Motor neuron (in vitro differentiated cells): Measurements from ENCODE around the gene TGFBR1. TPM values are rescaled to one million over a fixed set of nuclear protein-coding genes. Genes with fewer than 3 reads are reported as not detected.

Experiments
- ATAC-seq, 8 experiments: fragments of 200-7000 bp; cut with Tn5 transposase; replicated peaks in 6 of 8; 2 replicates each; pipeline ENCODE4 v1.8.0; 2021; ENCODE audit warnings: mild to moderate bottlenecking in 8 of 8, moderate library complexity in 8 of 8
- H3K27ac ChIP-seq, 2 donors: fragments of 250-450 bp; sonication (Bioruptor Pico); 2 replicates each; pipeline ENCODE4 v1.9.0; 2021; ENCODE audit warnings: antibody characterized with exemption in 2 of 2, mild to moderate bottlenecking in 2 of 2, moderate library complexity in 1 of 2
- H3K4me1 ChIP-seq, 2 donors: fragments of 250-450 bp; sonication (Bioruptor Pico); replicated peaks in 1 of 2; 2 replicates each; pipeline ENCODE4 v1.6.1; 2021; ENCODE audit warnings: antibody characterized with exemption in 2 of 2, mild to moderate bottlenecking in 2 of 2, moderate library complexity in 1 of 2
- H3K4me3 ChIP-seq, 5 donors: fragments of 250-450 bp; sonication (Bioruptor Pico); 2 replicates each; pipeline ENCODE4 v1.9.0; 2021; ENCODE audit warnings: antibody characterized with exemption in 5 of 5, mild to moderate bottlenecking in 5 of 5, moderate library complexity in 4 of 5
- WGBS, 10 experiments: fragments of 450-650 bp; shearing (Covaris generic); methylation state at CpG; one replicate each; pipeline ENCODE4 v1.0.0; 2022; 5-methylcytosine and 5-hydroxymethylcytosine counted together
- in situ Hi-C, 9 experiments: fragments of 400-800 bp; cut with MboI; loops; one replicate each; pipeline ENCODE4 v1.15.0; 2021; ENCODE audit warnings: low sequenced_read_pairs in 9 of 9, low pct_unique_long_range_greater_than_20kb in 2 of 9; ENCODE audit not compliant: unreplicated experiment in 9 of 9
- total RNA-seq, 8 experiments: library from RNA; unstranded; fragments of 300-600 nt; gene quantifications; 2 replicates each; pipeline versions ENCODE4 v1.2.3 to v1.2.4, GENCODE V29; 2022

TGFBR1 gene
- 10 to 100 TPM; 15.7 to 71.7 (median 33.8) TPM for total RNA-seq

DNA sequence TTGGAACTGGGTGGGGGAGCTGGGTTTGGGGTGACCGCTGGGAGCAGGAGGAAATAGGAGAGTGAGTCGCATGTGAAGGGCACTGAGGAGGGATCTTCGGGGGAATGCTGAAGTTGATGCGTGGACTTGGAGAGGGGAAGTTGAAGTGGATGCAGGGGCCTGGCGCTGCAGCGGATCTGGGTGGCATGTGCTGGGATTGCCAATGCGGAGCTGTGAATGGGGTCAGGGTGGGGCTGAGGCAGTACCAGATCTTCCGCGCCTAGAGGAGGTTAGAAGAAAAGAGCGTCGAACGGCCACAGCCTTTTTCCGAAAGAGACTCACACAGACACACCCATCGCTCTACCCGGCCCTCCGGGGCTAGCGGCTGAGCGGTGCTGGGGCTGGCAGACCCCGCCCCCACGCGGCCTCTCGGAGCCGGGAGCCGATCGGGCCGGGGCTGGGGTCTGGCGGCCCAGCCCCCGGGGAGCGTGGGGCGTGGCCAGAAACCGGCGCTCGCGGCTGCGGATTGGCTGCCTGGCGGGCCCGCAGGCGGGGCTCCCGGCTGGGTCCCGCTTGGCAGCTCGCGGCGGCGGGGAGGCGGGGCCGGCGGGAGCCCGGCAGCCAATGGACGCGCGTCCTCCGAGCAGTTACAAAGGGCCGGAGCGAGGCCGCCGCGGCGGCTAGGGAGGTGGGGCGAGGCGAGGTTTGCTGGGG lies at the start of gene TGFBR1:
Gene TGFBR1, plus strand, starts transcription at position 655 of the 693 bp plus-strand sequence. CDS start 93 bp downstream, outside the sequence.
- peak within 1 kb of the TSS; percentile 62 to 95 (median 77) for H3K4me3 ChIP-seq
- peak; percentile 78 to 95 (median 92) for ATAC-seq
- in situ Hi-C loops: loop anchor here in 1 of 9 experiments (25.0 kb wide), 1 partner anchor 267 kb away; no protein-coding TSS in a partner anchor
- WGBS, 10 experiments: 6% methylated on average over 7 of the region's 60 CpGs; no CpG with 5 or more reads in 9 of the 10 experiments
- H3K4me1 ChIP-seq: peaks cover 9 to 20% of the 10 kb centered on the region in 2 donors
- peak within 1 kb of the TSS; percentile 90 to 93 for H3K27ac ChIP-seq

DNA sequence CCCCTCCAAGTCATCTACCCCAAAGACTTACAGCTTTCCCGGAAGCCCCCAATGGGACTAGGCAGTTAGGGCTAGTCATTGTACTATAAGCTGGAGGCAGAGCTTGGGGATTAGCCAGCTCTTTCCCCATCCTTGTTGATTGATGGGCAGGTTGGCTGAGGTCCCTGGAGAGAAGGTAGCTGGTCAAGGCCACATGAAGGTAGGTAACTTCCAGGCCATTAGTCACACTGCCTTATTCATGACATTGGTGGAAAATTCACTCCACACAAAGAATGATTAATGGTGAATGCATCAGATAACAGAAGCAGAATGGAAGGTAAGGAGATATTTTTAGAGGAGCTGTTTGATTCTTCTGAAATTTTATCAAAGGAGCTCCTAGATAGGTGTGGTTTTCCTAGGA lies 49.5 kb upstream of the TGFBR1 start:
- WGBS, 10 experiments: 83 to 100% (median 100%) methylated on average over 1 of the region's 1 CpG; no CpG with 5 or more reads in 7 of the 10 experiments
- in situ Hi-C loops: no loop called here
- H3K27ac ChIP-seq: no peak overlapping the region
- ATAC-seq: no peak
- no peak overlapping the region for H3K4me3 ChIP-seq
- H3K4me1 ChIP-seq: no peaks in the 10 kb centered on the region

DNA sequence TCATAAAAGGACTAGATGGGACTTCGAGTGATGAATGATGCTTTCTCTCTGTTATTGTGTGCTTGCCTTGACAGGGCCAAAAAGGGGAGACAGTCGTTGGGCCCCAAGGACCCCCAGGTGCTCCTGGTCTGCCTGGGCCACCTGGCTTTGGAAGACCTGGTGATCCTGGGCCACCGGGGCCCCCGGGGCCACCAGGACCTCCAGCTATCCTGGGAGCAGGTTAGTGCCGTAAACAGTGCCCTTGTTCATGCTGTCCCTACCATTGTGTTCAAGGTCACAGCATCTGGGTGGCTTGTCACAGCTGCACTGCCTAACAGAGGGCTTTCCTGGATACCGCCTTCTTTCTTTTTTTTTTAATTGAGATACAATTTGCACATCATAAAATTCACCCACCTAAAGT lies 48.7 kb upstream of the TGFBR1 start:
- in situ Hi-C loops: no loop called here
- H3K4me3 ChIP-seq: no peak overlapping the region
- H3K4me1 ChIP-seq: no peaks in the 10 kb centered on the region
- WGBS, 10 experiments: 60 to 100% (median 93%) methylated on average over 1 to 3 of the region's 6 CpGs; no CpG with 5 or more reads in 2 of the 10 experiments
- no peak for ATAC-seq
- no peak overlapping the region for H3K27ac ChIP-seq

DNA sequence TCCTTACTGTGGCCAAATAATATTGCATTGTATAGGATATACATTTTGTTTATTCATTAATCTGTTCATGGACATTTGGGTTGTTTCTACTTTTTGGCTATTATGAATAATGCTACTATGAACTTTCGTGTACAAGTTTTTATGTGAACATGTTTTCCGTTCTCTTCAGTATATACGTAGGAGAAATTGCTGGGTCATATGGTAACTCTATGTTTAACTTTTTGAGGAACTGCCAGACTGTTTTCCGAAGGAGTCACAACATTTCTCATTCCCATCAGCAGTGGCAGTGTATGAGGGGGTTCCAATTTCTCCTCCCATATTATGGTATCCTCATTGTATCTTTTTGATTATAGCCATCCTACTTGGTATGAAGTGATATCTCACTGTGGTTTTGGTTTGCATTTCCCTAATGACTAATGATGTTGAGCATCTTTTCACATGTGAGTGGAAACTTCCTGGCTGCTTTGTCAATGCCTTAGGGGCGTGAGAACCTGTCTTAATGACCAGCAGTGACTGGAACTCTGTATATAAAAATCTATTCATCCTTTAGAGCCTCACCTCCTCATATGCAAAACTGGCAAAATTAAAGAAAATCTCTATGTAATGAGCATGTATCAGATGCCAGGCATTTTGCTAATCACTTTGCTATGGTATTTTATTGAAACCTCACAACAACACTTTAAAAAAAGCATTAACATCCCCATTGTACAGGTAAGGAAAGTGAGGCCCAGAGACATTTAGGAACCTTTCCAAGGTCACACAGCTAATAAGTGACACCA lies 47.8 kb upstream of the TGFBR1 start:
- in situ Hi-C loops: no loop called here
- H3K4me1 ChIP-seq: no peaks in the 10 kb centered on the region
- 57 to 91% (median 77%) methylated on average over 3 to 5 of the region's 5 CpGs; no CpG with 5 or more reads in 2 of the 10 experiments for WGBS, 10 experiments
- no peak overlapping the region for H3K4me3 ChIP-seq
- no peak overlapping the region for H3K27ac ChIP-seq
- peak in 2 of 8 experiments; percentile 26 to 41 for ATAC-seq

DNA sequence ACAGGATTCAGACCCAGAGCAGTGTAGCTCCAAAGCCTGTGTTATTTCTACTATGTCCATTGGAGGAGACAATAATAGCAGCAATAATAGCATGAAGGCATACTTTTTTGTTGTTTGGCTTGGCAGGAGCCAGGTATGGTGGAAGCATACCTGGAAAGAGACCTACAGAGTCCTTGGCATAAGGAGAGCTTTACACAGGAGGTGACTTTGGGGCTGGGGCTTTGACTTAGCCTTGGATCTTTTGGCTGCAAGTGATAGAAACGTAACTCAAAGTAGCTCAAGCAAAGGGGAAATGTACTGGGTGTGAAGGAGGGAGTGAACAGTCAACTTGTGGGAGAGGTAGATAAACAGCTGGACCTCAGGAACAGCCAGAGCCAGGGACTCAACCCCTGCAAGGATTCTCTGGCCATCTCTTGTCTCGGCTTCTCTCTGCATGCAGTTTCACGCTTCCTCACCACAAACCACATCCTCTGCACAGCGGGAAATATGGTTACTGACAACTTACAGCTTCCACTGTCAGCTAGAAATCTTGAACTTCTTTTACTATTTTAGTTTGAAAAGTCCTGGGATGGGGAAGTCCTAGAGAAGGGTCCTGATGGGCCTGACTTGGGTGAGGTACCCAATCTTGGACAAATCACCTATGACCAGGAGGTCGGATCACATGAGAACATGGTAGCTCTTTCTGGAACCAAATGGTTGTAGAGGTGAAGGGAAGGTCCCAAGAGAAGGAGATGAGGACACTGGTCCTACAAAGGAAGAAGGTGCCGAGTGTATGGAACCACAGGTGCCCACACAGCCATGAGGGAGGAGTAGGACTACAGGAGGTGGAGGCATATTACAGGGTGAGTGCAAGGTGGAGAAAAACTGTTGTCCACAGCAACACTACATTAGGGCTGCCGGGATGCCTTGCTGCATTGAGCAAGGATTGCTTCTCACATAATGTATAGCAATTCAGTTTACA lies 47.0 kb upstream of the TGFBR1 start:
- ATAC-seq: no peak
- Histone ChIP-seq H3K4me3 (no peak overlapping the region), H3K4me1 (no peaks in the 10 kb centered on the region), H3K27ac (no peak overlapping the region)
- WGBS, 10 experiments: 13 to 100% (median 78%) methylated on average over 1 to 5 of the region's 7 CpGs; no CpG with 5 or more reads in 1 of the 10 experiments
- in situ Hi-C loops: no loop called here

DNA sequence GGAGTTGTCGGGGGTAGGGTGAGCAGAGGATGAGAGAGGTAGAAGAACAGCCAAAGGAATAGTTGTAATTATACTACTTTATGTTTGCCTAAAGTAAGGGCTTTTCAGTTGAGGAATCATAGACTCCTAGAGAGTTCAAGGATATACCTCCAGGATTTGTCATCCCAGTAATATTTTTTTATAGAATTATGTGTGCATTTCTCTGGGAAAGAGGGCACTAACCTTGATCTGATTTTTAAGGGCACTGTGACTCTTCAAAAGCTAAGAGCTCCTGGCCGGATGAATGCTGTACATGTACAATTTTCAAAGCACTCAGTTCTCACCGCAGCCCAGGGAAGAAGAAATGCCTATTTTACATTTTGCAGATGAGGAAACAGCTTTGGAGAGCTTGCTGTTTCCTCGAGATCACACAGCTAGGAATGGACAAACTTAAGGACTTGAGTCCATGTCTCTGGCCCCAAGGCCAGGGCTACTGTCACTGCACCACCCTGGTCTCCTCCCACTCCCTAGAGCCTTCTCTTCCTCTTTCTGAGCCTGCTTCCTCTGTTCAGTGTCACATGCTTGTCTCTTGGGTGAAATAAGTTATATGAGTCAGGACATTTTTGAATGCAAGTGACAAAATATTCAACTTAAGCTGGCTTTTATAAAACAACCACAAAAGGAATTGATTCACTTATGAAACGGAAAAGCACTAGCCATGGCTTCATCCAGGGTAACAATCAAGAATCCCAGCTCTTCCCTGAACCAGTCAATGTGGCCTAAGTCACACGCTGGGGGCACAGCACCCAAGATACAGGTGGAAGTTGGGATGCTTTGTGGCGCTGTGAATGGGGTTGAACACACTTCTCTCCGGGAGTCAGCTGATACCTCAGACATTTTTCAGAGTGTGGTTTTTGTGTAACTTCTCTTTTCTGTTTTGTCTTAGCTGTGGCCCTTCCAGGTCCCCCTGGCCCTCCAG lies 45.7 kb upstream of the TGFBR1 start:
- no peak overlapping the region for H3K4me3 ChIP-seq
- H3K4me1 ChIP-seq: no peaks in the 10 kb centered on the region
- 7 to 85% (median 47%) methylated on average over 1 to 8 of the region's 8 CpGs for WGBS, 10 experiments
- in situ Hi-C loops: no loop called here
- ATAC-seq: peak in 5 of 8 experiments; percentile 49 to 91 (median 70)
- no peak overlapping the region for H3K27ac ChIP-seq

DNA sequence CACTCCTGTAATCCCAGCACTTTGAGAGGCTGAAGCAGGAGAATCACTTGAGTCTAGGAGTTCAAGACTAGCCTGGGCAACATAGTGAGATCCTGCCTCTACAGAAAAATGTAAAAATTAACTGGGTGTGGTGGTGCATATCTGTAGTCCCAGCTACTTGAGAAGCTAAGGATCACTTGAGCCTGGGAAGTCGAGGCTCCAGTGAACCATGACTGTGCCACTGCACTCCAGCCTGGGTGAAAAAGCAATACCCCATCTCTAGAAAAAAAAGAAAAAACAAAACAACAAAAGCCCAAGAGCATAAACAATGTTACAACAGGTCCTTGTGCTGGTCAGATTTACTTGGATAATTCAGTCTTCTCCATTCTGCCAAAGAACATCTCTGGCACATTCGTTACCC lies 44.3 kb upstream of the TGFBR1 start:
- Histone ChIP-seq H3K27ac (no peak overlapping the region), H3K4me3 (no peak overlapping the region), H3K4me1 (no peaks in the 10 kb centered on the region)
- ATAC-seq: no peak
- 20 to 100% (median 82%) methylated on average over 1 to 2 of the region's 2 CpGs for WGBS, 10 experiments
- in situ Hi-C loops: no loop called here

DNA sequence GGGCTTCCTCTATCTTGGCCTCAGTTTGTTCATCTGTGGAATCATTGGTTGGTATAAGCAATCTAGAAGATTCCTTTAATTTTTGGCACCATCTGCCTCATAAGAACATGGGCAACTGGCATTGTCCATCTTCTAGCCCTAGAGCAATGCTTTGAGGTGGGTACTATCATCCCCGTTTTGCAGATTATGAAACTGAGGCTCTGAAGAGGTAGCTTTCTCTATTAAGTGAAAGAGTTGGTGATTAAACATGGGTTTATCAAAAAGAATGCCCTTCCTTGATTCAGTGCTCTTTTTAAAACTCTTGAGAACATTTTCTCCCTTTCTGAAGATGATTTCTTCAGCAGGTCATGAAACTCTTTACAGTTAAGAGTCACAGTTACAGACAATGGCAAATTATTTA lies 42.4 kb upstream of the TGFBR1 start:
- in situ Hi-C loops: no loop called here
- Histone ChIP-seq H3K4me3 (no peak overlapping the region), H3K27ac (no peak overlapping the region), H3K4me1 (no peaks in the 10 kb centered on the region)
- 40 to 100% (median 60%) methylated on average over 1 of the region's 1 CpG; no CpG with 5 or more reads in 3 of the 10 experiments for WGBS, 10 experiments
- no peak for ATAC-seq

DNA sequence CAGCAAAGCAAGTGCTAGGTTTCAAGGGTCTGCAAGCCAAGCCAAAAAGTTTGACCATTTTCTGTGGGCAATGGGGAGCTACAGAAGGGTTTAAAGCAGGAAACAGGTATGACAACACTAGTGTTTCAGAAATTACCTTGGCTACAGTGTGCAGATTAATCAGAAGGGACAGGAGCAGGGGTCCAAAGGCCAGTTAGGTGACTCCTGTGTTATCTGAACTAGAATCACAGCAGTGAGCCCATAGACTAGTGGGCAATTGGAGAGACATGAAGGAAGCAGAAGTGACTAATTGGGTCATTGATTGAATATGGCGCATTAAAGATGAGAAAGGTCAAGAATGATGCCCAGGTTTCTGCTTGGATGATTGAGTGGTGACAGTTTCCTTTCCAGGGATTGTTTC lies 41.4 kb upstream of the TGFBR1 start:
- no peak for ATAC-seq
- no peaks in the 10 kb centered on the region for H3K4me1 ChIP-seq
- no peak overlapping the region for H3K4me3 ChIP-seq
- 83 to 100% (median 88%) methylated on average over 1 of the region's 1 CpG; no CpG with 5 or more reads in 5 of the 10 experiments for WGBS, 10 experiments
- H3K27ac ChIP-seq: no peak overlapping the region
- in situ Hi-C loops: no loop called here

DNA sequence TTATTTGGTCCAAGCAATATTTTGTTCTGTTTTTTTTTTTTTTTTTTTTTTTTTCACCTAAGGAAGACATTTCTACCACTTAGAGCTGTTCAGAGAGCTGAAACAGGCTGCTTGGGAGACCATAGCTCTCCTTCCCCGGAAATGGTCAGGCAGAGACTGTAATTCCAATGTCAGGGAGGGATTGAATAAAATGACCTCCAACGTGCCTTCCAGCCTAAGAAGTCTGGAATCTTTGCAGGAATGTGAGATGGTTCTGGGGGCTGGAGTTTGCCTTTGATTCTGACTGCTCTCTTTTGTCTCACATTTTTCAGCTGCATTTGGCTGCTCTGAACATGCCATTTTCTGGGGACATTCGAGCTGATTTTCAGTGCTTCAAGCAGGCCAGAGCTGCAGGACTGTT lies 38.3 kb upstream of the TGFBR1 start:
- 20 to 100% (median 68%) methylated on average over 1 to 3 of the region's 3 CpGs; no CpG with 5 or more reads in 2 of the 10 experiments for WGBS, 10 experiments
- Histone ChIP-seq H3K27ac (no peak overlapping the region), H3K4me3 (no peak overlapping the region), H3K4me1 (no peaks in the 10 kb centered on the region)
- no peak for ATAC-seq
- in situ Hi-C loops: no loop called here

DNA sequence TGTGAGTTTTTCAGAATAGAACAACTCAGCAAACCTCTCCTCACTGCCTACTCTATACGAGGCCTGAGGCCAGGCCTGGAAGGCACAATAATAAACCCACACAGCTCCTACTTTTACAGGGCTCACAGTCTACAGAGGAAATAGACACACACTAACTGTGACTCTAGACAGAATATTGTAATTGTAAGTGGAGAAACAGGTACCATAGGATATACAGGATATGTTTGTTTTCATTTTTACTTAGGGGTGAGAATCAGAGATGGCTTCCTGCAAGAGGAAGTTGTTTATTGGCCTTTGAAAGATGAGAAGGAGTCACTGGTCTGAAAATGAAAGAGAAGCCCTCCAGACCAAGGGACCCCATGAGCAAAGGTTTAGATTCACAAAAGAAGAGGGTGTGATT lies 35.8 kb upstream of the TGFBR1 start:
- 43 to 100% (median 100%) methylated on average over 1 of the region's 1 CpG; no CpG with 5 or more reads in 5 of the 10 experiments for WGBS, 10 experiments
- ATAC-seq: no peak
- Histone ChIP-seq H3K27ac (no peak overlapping the region), H3K4me1 (no peaks in the 10 kb centered on the region), H3K4me3 (no peak overlapping the region)
- in situ Hi-C loops: no loop called here

DNA sequence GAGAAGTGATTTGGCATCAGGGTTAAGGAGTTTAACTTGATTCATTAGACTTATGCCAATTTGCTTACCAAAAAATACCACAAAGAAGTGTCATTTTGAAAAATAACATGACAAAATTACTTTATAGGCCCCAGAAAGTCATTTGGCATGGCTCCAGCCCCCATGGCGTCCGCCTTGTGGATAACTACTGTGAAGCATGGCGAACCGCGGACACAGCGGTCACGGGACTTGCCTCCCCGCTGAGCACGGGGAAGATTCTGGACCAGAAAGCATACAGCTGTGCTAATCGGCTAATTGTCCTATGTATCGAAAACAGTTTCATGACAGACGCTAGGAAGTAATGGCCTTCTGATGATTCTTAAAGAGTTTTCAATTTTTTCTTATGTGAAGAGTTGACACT lies 35.4 kb upstream of the TGFBR1 start:
- WGBS, 10 experiments: 71 to 100% (median 87%) methylated on average over 4 to 12 of the region's 12 CpGs; no CpG with 5 or more reads in 1 of the 10 experiments
- in situ Hi-C loops: no loop called here
- no peak for ATAC-seq

More for the DNA sequence above, 35.4 kb upstream of the TGFBR1 start:
- H3K4me1 ChIP-seq: no peaks in the 10 kb centered on the region
- H3K27ac ChIP-seq: no peak overlapping the region
- no peak overlapping the region for H3K4me3 ChIP-seq
